CD4-positive, alpha-beta T cell treated with Interleukin-1 beta for 1 hour (primary cell): Measurements from ENCODE around the gene DNAJC5.
"Not testable (repeated sequence)": the region's sequence is repeated elsewhere in the genome, so short reads cannot be mapped to it uniquely, and the experiment has no call there.

Source experiments
- DNase-seq, 2 donors: peaks; one replicate each; pipeline ENCODE4 v3.0.0-alpha.2; 2020 to 2022

Gene DNAJC5

GRCh38 chr20:63915471-63915870, 20.5 kb downstream of the DNAJC5 start:
- DNase-seq, result no peak

GRCh38 chr20:63916371-63916939, 21.5 kb downstream of the DNAJC5 start:
- not testable (repeated sequence) for DNase-seq

GRCh38 chr20:63917811-63918210, 22.9 kb downstream of the DNAJC5 start:
- DNase-seq, result no peak

GRCh38 chr20:63919130-63919529, 24.2 kb downstream of the DNAJC5 start:
- no peak for DNase-seq

- no peak for DNase-seq
Measured at GRCh38 chr20:63920226-63920625, 25.3 kb downstream of the DNAJC5 start.

GRCh38 chr20:63923651-63924050, 28.7 kb downstream of the DNAJC5 start:
- no peak for DNase-seq

- DNase-seq, result no peak
Measured at GRCh38 chr20:63924241-63924640, 29.3 kb downstream of the DNAJC5 start.

- no peak for DNase-seq
Measured at GRCh38 chr20:63926298-63926697, 31.4 kb downstream of the DNAJC5 start.

- DNase-seq, result no peak
Measured at GRCh38 chr20:63929071-63929470, 34.1 kb downstream of the DNAJC5 start.

- DNase-seq, result not testable (repeated sequence)
Measured at GRCh38 chr20:63929473-63929883, 34.6 kb downstream of the DNAJC5 start.

- DNase-seq, result no peak
Measured at GRCh38 chr20:63930971-63931553, 36.1 kb downstream of the DNAJC5 start.

- no peak for DNase-seq
Measured at GRCh38 chr20:63931735-63932134, 36.8 kb downstream of the DNAJC5 start.

GRCh38 chr20:63932606-63933160, 37.8 kb downstream of the DNAJC5 start:
- DNase-seq, result no peak

- DNase-seq, result no peak
Measured at GRCh38 chr20:63933646-63934045, 38.7 kb downstream of the DNAJC5 start.

- no peak for DNase-seq
Measured at GRCh38 chr20:63934271-63935068, 39.5 kb downstream of the DNAJC5 start.

- no peak for DNase-seq
Measured at GRCh38 chr20:63935447-63935846, 40.5 kb downstream of the DNAJC5 start.

- DNase-seq, result no peak
Measured at GRCh38 chr20:63937596-63937995, 42.7 kb downstream of the DNAJC5 start.

- DNase-seq, result no peak
Measured at GRCh38 chr20:63939061-63939935, 44.4 kb downstream of the DNAJC5 start.

GRCh38 chr20:63940071-63940471, 45.1 kb downstream of the DNAJC5 start:
- DNase-seq, result no peak

GRCh38 chr20:63940472-63941266, 45.7 kb downstream of the DNAJC5 start:
- no peak for DNase-seq

- DNase-seq, result peak; percentile 86 to 87
Measured at GRCh38 chr20:63941282-63942081, 46.6 kb downstream of the DNAJC5 start.
